K562 (cell line): ENCODE data around the gene TMEM203. TPM values are rescaled to one million over a fixed set of nuclear protein-coding genes. Genes with fewer than 3 reads are reported as not detected.
A peak's percentile ranks its signal among the peaks of the same experiment; 100 is the strongest.

Source experiments
- HNRNPL ChIP-seq: fragments of 200-400 bp; formaldehyde crosslinking; IDR thresholded peaks from 2 replicates; pipeline ENCODE4 v1.6.1; 2017; ENCODE audit warnings: low read depth, mild to moderate bottlenecking, low read length
- NFE2 ChIP-seq: IDR thresholded peaks from 2 replicates; pipeline ENCODE4 v1.6.1; 2014; ENCODE audit warnings: antibody characterized with exemption, low read depth
- POLR2G ChIP-seq: fragments of 200-400 bp; formaldehyde crosslinking; IDR thresholded peaks from 2 replicates; pipeline ENCODE4 v1.6.1; 2017; ENCODE audit warnings: low read depth, mild to moderate bottlenecking, antibody characterized with exemption, low read length, moderate library complexity
- XRCC3 ChIP-seq: fragments of 450-650 bp; IDR thresholded peaks from 2 replicates; pipeline ENCODE4 v1.6.1; 2017; ENCODE audit warnings: mild to moderate bottlenecking, moderate library complexity
- ZNF707 ChIP-seq: fragments of 250-450 bp; sonication (Bioruptor Pico); conservative IDR thresholded peaks from 2 replicates; pipeline ENCODE4 v1.8.0; 2022; ENCODE audit warnings: inconsistent platforms, mild to moderate bottlenecking, moderate library complexity
- polyA plus RNA-seq, 8 experiments: library from polyadenylated mRNA; depleted of rRNA in 4 of 8; stranded (reverse) in 5 of 8; unstranded in 3 of 8; fragments of >200 nt; fragmentation: Nextera tagmentation in 2 of 8; fragmentation: Illumina TruSeq in 1 of 8; extraction: Ambion mirVana in 2 of 8; extraction: Trizol in 1 of 8; gene quantifications; 2 replicates each; pipeline versions ENCODE4 v1.2.1 to v1.2.3, GENCODE V29; 2011 to 2014; ENCODE audit warnings: inconsistent platforms in 1 of 8, missing spikeins in 1 of 8
- total RNA-seq, 7 experiments: library from RNA; depleted of rRNA in 6 of 7; stranded (reverse); fragments of >200 nt in 6 of 7; fragmentation: Illumina TruSeq in 2 of 7; extraction: Trizol in 2 of 7; gene quantifications; 2 replicates each; pipeline versions ENCODE4 v1.2.1 to v1.2.3, GENCODE V29; 2011 to 2021; ENCODE audit warnings: low replicate concordance in 1 of 7
- TF ChIP-seq, protein P1 (sequence below): fragments of 250-450 bp; sonication (Bioruptor Pico); IDR thresholded peaks from 2 replicates; pipeline ENCODE4 v1.9.0; 2021; ENCODE audit warnings: mild to moderate bottlenecking, inconsistent platforms
- TF ChIP-seq, protein P2 (sequence below), 2 experiments: fragments of 450-650 bp in 1 of 2; sonication (generic) in 1 of 2; formaldehyde crosslinking in 1 of 2; IDR thresholded peaks; 2 replicates each; pipeline versions ENCODE4 v1.7.1 to v1.9.0; 2016 to 2022; ENCODE audit warnings: inconsistent platforms in 1 of 2, mild to moderate bottlenecking in 1 of 2, missing genetic modification reagents in 1 of 2
- TF ChIP-seq, protein P3 (sequence below), 3 experiments: fragments of 200-800 bp in 1 of 3; sonication (Bioruptor generic) in 1 of 3; sonication (generic) in 1 of 3; formaldehyde crosslinking in 1 of 3; IDR thresholded peaks; 2 replicates each; pipeline versions ENCODE4 v1.6.1 to v1.8.0; 2016 to 2022; ENCODE audit warnings: mild to moderate bottlenecking in 2 of 3, missing compliant biosample characterization in 2 of 3, missing genetic modification characterization in 2 of 3, missing genetic modification reagents in 1 of 3

TMEM203 gene
- total and polyA plus RNA-seq, 9 of the 15 experiments (the other 6 are each of a cell fraction or from before 2014, with no cell fraction given): 8.8 to 59.5 (median 37.6) TPM

DNA sequence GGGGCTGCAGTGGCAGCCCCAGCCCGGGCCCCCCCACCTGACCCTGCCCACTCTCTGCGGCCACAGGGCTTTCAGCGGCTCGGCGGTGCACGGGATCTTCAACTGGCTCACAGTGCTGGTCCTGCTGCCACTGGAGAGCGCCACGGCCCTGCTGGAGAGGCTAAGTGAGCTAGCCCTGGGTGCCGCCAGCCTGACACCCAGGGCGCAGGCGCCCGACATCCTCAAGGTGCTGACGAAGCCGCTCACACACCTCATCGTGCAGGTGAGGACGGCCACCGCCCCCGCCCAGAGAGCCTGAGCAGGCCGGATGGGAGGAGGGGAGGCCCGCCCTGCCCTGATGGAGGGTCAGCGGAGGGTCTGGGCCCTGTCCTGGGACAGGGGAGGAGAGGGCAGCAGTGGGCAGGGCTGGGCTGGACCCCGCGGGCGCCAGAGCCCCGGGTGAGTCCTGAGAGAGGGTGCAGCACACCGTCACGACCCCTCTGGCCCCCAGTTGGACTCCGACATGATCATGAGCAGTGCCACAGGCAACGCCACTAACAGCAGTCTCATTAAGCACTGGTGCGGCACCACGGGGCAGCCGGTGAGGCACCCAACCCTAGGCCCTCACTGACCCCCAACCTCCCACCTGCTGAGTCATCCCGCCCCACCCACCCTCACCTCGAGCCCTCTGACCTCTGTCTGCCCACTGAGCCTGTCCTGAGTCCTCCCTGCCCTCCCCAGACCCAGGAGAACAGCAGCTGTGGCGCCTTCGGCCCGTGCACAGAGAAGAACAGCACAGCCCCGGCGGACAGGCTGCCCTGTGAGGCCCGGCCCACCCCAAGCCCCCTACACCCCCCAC lies 27.9 kb upstream of the TMEM203 start (continued):
- TF ChIP-seq, protein P1, sequence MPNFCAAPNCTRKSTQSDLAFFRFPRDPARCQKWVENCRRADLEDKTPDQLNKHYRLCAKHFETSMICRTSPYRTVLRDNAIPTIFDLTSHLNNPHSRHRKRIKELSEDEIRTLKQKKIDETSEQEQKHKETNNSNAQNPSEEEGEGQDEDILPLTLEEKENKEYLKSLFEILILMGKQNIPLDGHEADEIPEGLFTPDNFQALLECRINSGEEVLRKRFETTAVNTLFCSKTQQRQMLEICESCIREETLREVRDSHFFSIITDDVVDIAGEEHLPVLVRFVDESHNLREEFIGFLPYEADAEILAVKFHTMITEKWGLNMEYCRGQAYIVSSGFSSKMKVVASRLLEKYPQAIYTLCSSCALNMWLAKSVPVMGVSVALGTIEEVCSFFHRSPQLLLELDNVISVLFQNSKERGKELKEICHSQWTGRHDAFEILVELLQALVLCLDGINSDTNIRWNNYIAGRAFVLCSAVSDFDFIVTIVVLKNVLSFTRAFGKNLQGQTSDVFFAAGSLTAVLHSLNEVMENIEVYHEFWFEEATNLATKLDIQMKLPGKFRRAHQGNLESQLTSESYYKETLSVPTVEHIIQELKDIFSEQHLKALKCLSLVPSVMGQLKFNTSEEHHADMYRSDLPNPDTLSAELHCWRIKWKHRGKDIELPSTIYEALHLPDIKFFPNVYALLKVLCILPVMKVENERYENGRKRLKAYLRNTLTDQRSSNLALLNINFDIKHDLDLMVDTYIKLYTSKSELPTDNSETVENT (CRISPR knock-in tag): no peak
- TF ChIP-seq, protein P2, sequence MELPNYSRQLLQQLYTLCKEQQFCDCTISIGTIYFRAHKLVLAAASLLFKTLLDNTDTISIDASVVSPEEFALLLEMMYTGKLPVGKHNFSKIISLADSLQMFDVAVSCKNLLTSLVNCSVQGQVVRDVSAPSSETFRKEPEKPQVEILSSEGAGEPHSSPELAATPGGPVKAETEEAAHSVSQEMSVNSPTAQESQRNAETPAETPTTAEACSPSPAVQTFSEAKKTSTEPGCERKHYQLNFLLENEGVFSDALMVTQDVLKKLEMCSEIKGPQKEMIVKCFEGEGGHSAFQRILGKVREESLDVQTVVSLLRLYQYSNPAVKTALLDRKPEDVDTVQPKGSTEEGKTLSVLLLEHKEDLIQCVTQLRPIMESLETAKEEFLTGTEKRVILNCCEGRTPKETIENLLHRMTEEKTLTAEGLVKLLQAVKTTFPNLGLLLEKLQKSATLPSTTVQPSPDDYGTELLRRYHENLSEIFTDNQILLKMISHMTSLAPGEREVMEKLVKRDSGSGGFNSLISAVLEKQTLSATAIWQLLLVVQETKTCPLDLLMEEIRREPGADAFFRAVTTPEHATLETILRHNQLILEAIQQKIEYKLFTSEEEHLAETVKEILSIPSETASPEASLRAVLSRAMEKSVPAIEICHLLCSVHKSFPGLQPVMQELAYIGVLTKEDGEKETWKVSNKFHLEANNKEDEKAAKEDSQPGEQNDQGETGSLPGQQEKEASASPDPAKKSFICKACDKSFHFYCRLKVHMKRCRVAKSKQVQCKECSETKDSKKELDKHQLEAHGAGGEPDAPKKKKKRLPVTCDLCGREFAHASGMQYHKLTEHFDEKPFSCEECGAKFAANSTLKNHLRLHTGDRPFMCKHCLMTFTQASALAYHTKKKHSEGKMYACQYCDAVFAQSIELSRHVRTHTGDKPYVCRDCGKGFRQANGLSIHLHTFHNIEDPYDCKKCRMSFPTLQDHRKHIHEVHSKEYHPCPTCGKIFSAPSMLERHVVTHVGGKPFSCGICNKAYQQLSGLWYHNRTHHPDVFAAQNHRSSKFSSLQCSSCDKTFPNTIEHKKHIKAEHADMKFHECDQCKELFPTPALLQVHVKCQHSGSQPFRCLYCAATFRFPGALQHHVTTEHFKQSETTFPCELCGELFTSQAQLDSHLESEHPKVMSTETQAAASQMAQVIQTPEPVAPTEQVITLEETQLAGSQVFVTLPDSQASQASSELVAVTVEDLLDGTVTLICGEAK (IDR thresholded peaks at IDR 0.05): no peak
- TF ChIP-seq, protein P2 (CRISPR knock-in tag; IDR thresholded peaks at IDR 0.05): no peak
- TF ChIP-seq, protein P3, sequence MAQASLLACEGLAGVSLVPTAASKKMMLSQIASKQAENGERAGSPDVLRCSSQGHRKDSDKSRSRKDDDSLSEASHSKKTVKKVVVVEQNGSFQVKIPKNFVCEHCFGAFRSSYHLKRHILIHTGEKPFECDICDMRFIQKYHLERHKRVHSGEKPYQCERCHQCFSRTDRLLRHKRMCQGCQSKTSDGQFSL (CRISPR knock-in tag; IDR thresholded peaks at IDR 0.05): no peak
- TF ChIP-seq, protein P3 (tag; IDR thresholded peaks at IDR 0.05): 0 out of 4 replicates have a peak, but pooled peaks of 1 of the 2 experiments have one; percentile 17
- TF ChIP-seq XRCC3 (no peak), POLR2G (peak; percentile 49; the same call in 1 of the 2 replicates), NFE2 (peak; percentile 37; the same call in 1 of the 2 replicates), ZNF707 (CRISPR knock-in tag) (no peak), HNRNPL (0 out of 2 replicates have a peak, but pooled peaks have one; percentile 30)
